Measurements from ENCODE around the gene SYN1.

The SYN1 gene

GRCh38 chrX:47632666-47633065 lies 13.0 kb upstream of the SYN1 start:
- H3K27me3 ChIP-seq (ENCODE audit: low read depth, low read length), result no peaks in the 10 kb centered on the region
- H3K9me3 ChIP-seq (ENCODE audit: control insufficient read depth in 1 of 2, low read length in 2 of 2), result no peaks in the 10 kb centered on the region
- no peak overlapping the region for H3K4me3 ChIP-seq (ENCODE audit: low read depth in 1 of 2, low read length in 2 of 2)
- H3K36me3 ChIP-seq (ENCODE audit: control insufficient read depth in 1 of 2, insufficient read depth in 2 of 2, low read length in 2 of 2), result peaks cover 7 to 24% of the 10 kb centered on the region in 2 donors
- no peak overlapping the region for H3K27ac ChIP-seq (ENCODE audit: low read length)
- no peaks in the 10 kb centered on the region for H3K4me1 ChIP-seq (ENCODE audit: control insufficient read depth in 1 of 2, insufficient read depth in 2 of 2, low read length in 2 of 2)

GRCh38 chrX:47631676-47632075 lies 12.0 kb upstream of the SYN1 start:
- H3K27ac ChIP-seq (ENCODE audit: low read length), result no peak overlapping the region
- H3K4me1 ChIP-seq (ENCODE audit: control insufficient read depth in 1 of 2, insufficient read depth in 2 of 2, low read length in 2 of 2), result no peaks in the 10 kb centered on the region
- no peak overlapping the region for H3K4me3 ChIP-seq (ENCODE audit: low read depth in 1 of 2, low read length in 2 of 2)
- no peaks in the 10 kb centered on the region for H3K27me3 ChIP-seq (ENCODE audit: low read depth, low read length)
- no peaks in the 10 kb centered on the region for H3K9me3 ChIP-seq (ENCODE audit: control insufficient read depth in 1 of 2, low read length in 2 of 2)
- peaks cover 6 to 23% of the 10 kb centered on the region in 2 donors for H3K36me3 ChIP-seq (ENCODE audit: control insufficient read depth in 1 of 2, insufficient read depth in 2 of 2, low read length in 2 of 2)

- no peaks in the 10 kb centered on the region for H3K4me1 ChIP-seq (ENCODE audit: control insufficient read depth in 1 of 2, insufficient read depth in 2 of 2, low read length in 2 of 2)
- no peak within 1 kb of the TSS for H3K4me3 ChIP-seq (ENCODE audit: low read depth in 1 of 2, low read length in 2 of 2)
- H3K27ac ChIP-seq (ENCODE audit: low read length), result no peak within 1 kb of the TSS
- no peaks in the 10 kb centered on the region for H3K27me3 ChIP-seq (ENCODE audit: low read depth, low read length)
- no peaks in the 10 kb centered on the region for H3K9me3 ChIP-seq (ENCODE audit: control insufficient read depth in 1 of 2, low read length in 2 of 2)
- peaks cover 0 to 4% of the 10 kb centered on the region in 2 donors for H3K36me3 ChIP-seq (ENCODE audit: control insufficient read depth in 1 of 2, insufficient read depth in 2 of 2, low read length in 2 of 2)
Measured at GRCh38 chrX:47629419-47630200, 10.0 kb upstream of the SYN1 start, which contains the start of gene CFP. Gene CFP, minus strand, starts transcription at chrX:47629930. Its CDS starts 86 bp downstream, at chrX:47629844.

GRCh38 chrX:47628982-47629381 lies 9.3 kb upstream of the SYN1 start:
- H3K27ac ChIP-seq (ENCODE audit: low read length), result no peak overlapping the region
- no peaks in the 10 kb centered on the region for H3K9me3 ChIP-seq (ENCODE audit: control insufficient read depth in 1 of 2, low read length in 2 of 2)
- H3K4me1 ChIP-seq (ENCODE audit: control insufficient read depth in 1 of 2, insufficient read depth in 2 of 2, low read length in 2 of 2), result no peaks in the 10 kb centered on the region
- H3K36me3 ChIP-seq (ENCODE audit: control insufficient read depth in 1 of 2, insufficient read depth in 2 of 2, low read length in 2 of 2), result no peaks in the 10 kb centered on the region
- no peaks in the 10 kb centered on the region for H3K27me3 ChIP-seq (ENCODE audit: low read depth, low read length)
- H3K4me3 ChIP-seq (ENCODE audit: low read depth in 1 of 2, low read length in 2 of 2), result no peak overlapping the region

GRCh38 chrX:47625365-47625764 lies 5.7 kb upstream of the SYN1 start:
- no peaks in the 10 kb centered on the region for H3K9me3 ChIP-seq (ENCODE audit: control insufficient read depth in 1 of 2, low read length in 2 of 2)
- H3K4me1 ChIP-seq (ENCODE audit: control insufficient read depth in 1 of 2, insufficient read depth in 2 of 2, low read length in 2 of 2), result no peaks in the 10 kb centered on the region
- no peak overlapping the region for H3K4me3 ChIP-seq (ENCODE audit: low read depth in 1 of 2, low read length in 2 of 2)
- no peaks in the 10 kb centered on the region for H3K27me3 ChIP-seq (ENCODE audit: low read depth, low read length)
- H3K27ac ChIP-seq (ENCODE audit: low read length), result no peak overlapping the region
- H3K36me3 ChIP-seq (ENCODE audit: control insufficient read depth in 1 of 2, insufficient read depth in 2 of 2, low read length in 2 of 2), result no peaks in the 10 kb centered on the region

- H3K4me3 ChIP-seq (ENCODE audit: low read depth in 1 of 2, low read length in 2 of 2), result peak overlapping the region in 1 of 2 donors; percentile 32
- H3K27ac ChIP-seq (ENCODE audit: low read length), result no peak overlapping the region
- H3K36me3 ChIP-seq (ENCODE audit: control insufficient read depth in 1 of 2, insufficient read depth in 2 of 2, low read length in 2 of 2), result no peaks in the 10 kb centered on the region
Measured at GRCh38 chrX:47623540-47624027, 3.9 kb upstream of the SYN1 start.

GRCh38 chrX:47621851-47622250 lies 2.2 kb upstream of the SYN1 start:
- Histone ChIP-seq H3K4me3 (ENCODE audit: low read depth in 1 of 2, low read length in 2 of 2) (no peak overlapping the region), H3K9me3 (ENCODE audit: control insufficient read depth in 1 of 2, low read length in 2 of 2) (no peaks in the 10 kb centered on the region), H3K27ac (ENCODE audit: low read length) (no peak overlapping the region), H3K27me3 (ENCODE audit: low read depth, low read length) (no peaks in the 10 kb centered on the region), H3K36me3 (ENCODE audit: control insufficient read depth in 1 of 2, insufficient read depth in 2 of 2, low read length in 2 of 2) (no peaks in the 10 kb centered on the region), H3K4me1 (ENCODE audit: control insufficient read depth in 1 of 2, insufficient read depth in 2 of 2, low read length in 2 of 2) (peaks cover 0 to 6% of the 10 kb centered on the region in 2 donors)

More at GRCh38 chrX:47623540-47624027, 3.9 kb upstream of the SYN1 start:
- no peaks in the 10 kb centered on the region for H3K27me3 ChIP-seq (ENCODE audit: low read depth, low read length)
- no peaks in the 10 kb centered on the region for H3K9me3 ChIP-seq (ENCODE audit: control insufficient read depth in 1 of 2, low read length in 2 of 2)
- peaks cover 0 to 6% of the 10 kb centered on the region in 2 donors for H3K4me1 ChIP-seq (ENCODE audit: control insufficient read depth in 1 of 2, insufficient read depth in 2 of 2, low read length in 2 of 2)

GRCh38 chrX:47620303-47620685 lies 637 bp upstream of the SYN1 start:
- Histone ChIP-seq H3K27me3 (ENCODE audit: low read depth, low read length) (no peaks in the 10 kb centered on the region), H3K27ac (ENCODE audit: low read length) (no peak overlapping the region), H3K4me3 (ENCODE audit: low read depth in 1 of 2, low read length in 2 of 2) (peak overlapping the region in 1 of 2 donors; percentile 4), H3K4me1 (ENCODE audit: control insufficient read depth in 1 of 2, insufficient read depth in 2 of 2, low read length in 2 of 2) (peaks cover 0 to 6% of the 10 kb centered on the region in 2 donors), H3K36me3 (ENCODE audit: control insufficient read depth in 1 of 2, insufficient read depth in 2 of 2, low read length in 2 of 2) (no peaks in the 10 kb centered on the region), H3K9me3 (ENCODE audit: control insufficient read depth in 1 of 2, low read length in 2 of 2) (no peaks in the 10 kb centered on the region)

GRCh38 chrX:47618923-47619485 lies 653 bp downstream of the SYN1 start:
- peak overlapping the region in 1 of 2 donors; percentile 47 for H3K4me3 ChIP-seq (ENCODE audit: low read depth in 1 of 2, low read length in 2 of 2)
- H3K27ac ChIP-seq (ENCODE audit: low read length), result no peak overlapping the region
- H3K36me3 ChIP-seq (ENCODE audit: control insufficient read depth in 1 of 2, insufficient read depth in 2 of 2, low read length in 2 of 2), result no peaks in the 10 kb centered on the region
- no peaks in the 10 kb centered on the region for H3K9me3 ChIP-seq (ENCODE audit: control insufficient read depth in 1 of 2, low read length in 2 of 2)
- H3K4me1 ChIP-seq (ENCODE audit: control insufficient read depth in 1 of 2, insufficient read depth in 2 of 2, low read length in 2 of 2), result peaks cover 0 to 6% of the 10 kb centered on the region in 2 donors
- H3K27me3 ChIP-seq (ENCODE audit: low read depth, low read length), result no peaks in the 10 kb centered on the region

GRCh38 chrX:47614618-47615017 lies 5.0 kb downstream of the SYN1 start:
- H3K4me3 ChIP-seq (ENCODE audit: low read depth in 1 of 2, low read length in 2 of 2), result no peak overlapping the region
- no peaks in the 10 kb centered on the region for H3K9me3 ChIP-seq (ENCODE audit: control insufficient read depth in 1 of 2, low read length in 2 of 2)
- H3K36me3 ChIP-seq (ENCODE audit: control insufficient read depth in 1 of 2, insufficient read depth in 2 of 2, low read length in 2 of 2), result no peaks in the 10 kb centered on the region
- peaks cover 0 to 4% of the 10 kb centered on the region in 2 donors for H3K4me1 ChIP-seq (ENCODE audit: control insufficient read depth in 1 of 2, insufficient read depth in 2 of 2, low read length in 2 of 2)
- no peaks in the 10 kb centered on the region for H3K27me3 ChIP-seq (ENCODE audit: low read depth, low read length)
- no peak overlapping the region for H3K27ac ChIP-seq (ENCODE audit: low read length)

GRCh38 chrX:47613082-47613481 lies 6.6 kb downstream of the SYN1 start:
- no peaks in the 10 kb centered on the region for H3K36me3 ChIP-seq (ENCODE audit: control insufficient read depth in 1 of 2, insufficient read depth in 2 of 2, low read length in 2 of 2)
- H3K4me1 ChIP-seq (ENCODE audit: control insufficient read depth in 1 of 2, insufficient read depth in 2 of 2, low read length in 2 of 2), result no peaks in the 10 kb centered on the region
- no peaks in the 10 kb centered on the region for H3K9me3 ChIP-seq (ENCODE audit: control insufficient read depth in 1 of 2, low read length in 2 of 2)
- no peak overlapping the region for H3K4me3 ChIP-seq (ENCODE audit: low read depth in 1 of 2, low read length in 2 of 2)
- no peaks in the 10 kb centered on the region for H3K27me3 ChIP-seq (ENCODE audit: low read depth, low read length)
- H3K27ac ChIP-seq (ENCODE audit: low read length), result no peak overlapping the region
